ENCODE measurements around the gene ZNF283.
A peak's percentile ranks its signal among the peaks of the same experiment; 100 is the strongest.

ZNF283 gene

DNA sequence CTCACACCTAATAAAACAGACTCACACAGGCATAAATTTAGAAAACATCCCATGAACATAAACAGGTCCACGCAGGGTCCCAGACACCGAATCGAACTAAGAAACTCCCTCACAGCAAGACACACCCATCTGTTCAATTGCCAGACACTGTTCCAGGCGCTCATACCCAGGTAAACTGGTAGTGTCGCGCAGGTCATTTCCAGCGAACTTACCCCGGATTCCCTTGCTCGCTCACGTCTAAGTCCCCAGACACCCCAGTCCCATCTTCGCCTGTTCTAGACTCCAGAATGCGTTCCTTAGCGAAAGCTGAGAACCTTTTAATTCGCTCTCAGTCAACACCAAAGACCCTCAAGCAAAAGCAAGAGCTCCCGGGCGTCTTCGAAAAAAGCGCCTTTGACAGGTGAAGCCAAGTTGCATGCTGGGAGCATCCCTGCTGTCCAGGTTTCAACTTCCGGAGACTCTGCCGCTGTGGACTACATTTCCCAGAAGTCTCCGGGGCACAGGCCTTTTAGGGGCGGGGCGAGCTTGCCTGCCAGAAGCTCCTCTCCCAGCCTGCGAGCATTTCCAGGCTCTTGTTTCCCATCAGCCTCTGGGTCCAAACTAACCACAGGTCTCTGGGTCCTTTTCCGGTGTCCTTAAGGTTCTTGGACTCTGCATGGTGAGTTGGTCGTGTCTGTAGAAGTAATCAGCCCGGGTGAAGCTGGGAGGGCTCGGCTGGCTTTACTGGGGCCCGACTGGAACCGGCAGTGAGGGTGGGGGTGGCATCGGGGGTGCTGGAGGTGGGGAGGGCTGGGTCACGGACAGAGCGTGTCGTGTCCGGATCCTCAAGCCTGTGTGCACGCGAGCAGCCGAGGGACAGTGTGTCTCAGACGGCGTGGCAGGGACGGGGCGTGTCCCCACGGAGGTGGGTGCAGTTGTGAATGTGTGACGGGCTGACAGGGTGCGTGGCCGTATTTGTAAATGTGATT lies at the start of gene ZNF283:
Gene ZNF283, plus strand, starts transcription at position 535 of the 968 bp plus-strand sequence. CDS start 6,184 bp downstream, outside the sequence.
- DNase-seq (ENCODE audit: extremely low read depth in 1 of 2, low read depth in 1 of 2) = peak; percentile 57 to 71

DNA sequence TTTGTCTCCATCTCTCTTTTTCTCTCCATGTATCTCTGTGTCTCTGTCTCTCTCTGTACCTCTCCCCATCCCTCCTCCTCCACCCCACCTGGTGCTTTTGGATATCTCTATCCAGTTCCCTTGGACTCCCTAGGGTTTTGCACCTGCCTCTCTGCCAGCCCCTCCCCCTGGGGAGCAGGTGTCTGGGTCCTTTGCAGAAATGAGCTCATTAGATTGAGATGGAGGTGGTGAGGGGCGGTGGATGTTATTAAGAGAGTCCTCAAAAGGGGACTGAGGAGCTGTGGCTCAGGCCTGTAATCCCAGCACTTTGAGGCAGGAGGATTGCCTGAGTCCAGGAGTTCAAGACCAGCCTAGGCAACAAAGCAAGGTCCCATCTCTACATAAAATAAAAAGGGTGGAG lies 48.5 kb upstream of the ZNF283 start:
- DNase-seq (ENCODE audit: extremely low read depth in 1 of 2, low read depth in 1 of 2) = no peak

DNA sequence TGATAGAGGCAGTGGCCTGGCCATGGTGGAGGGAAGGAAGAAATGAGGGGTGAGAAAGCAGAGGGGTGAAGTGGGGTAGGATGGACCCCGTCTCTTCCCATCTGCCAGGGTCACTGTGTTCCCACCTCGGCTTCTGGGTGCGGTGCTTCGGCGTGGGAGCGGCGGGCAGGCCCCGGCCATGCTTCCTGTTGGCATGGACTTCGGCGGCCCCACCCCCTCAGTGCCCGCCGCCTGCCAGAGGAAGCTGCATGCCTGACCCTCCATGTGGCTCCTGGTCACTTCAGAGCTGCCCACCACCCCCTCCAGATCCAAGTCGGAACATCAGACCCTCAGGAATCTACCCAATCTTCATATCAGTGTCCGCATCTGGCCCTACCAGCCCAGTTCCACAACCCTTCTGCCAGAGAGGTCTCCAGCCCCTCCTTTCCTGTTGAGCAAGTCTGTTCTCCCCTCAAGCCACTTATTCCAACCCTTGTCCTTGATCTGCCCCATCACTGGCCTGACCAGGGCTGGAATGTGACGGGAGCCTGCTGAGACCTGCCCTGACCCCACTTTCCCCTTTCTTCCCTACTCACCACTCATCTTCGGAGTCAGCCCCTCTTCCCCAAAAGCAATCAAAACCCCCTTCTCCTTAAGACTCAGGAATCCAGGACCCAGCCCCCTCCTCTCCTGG lies 47.8 kb upstream of the ZNF283 start:
- no peak for DNase-seq (ENCODE audit: extremely low read depth in 1 of 2, low read depth in 1 of 2)

DNA sequence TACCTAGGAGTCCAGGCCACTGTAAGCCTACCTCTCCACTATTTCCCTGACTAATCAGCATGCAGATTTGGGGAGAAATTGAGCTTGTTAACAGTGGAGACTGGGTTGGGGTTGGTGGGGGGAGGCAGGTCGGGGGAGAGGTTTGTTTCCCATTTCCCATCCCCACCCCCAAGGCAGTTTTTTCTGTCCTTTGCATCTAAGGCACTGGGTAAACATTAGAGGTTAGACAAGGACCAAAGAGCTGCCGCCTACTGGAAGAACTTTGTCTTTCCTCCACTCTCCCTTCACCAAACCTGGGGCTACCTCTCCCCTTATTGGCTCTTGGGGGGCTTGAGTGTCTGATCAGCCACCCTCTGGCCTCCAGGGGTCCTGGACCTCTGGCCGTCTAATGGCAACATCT lies 47.3 kb upstream of the ZNF283 start:
- DNase-seq (ENCODE audit: extremely low read depth in 1 of 2, low read depth in 1 of 2) = no peak

DNA sequence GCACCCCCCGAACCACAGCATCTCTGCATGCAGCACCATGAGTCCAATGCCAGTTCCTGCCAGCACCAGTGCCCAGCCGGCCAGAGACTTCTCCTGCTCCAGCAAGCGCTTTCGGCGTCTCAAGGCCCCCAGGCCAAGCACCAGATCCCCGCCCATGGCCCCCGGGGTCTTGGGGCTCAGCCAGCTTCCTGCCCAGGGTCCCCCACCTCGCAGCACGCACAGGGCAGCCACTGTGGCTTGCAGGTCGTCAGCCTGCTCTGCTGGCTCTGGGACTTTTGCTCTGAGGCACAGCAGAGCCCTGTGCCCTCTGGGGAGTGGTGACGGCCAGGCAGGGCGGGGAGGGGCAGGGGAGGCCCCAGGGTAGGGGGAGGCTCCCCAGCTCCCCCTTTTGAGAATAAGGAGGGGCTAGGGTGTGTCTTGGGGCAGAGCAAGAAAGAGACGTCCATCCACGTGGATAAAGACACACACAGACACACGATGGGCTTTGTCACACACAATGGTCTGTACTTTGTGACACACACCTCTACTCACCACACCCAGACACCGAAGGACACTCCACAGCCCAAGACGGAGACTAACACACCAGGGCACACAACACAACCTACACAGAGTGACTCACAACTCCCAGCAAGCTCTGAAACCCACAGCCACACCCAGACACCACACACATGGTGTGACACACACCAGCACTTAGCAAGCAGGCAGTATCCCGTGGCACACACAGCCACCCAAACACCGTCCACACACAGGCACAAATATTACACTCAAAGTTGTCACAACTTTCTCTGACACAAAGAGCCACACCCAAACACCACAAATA lies 46.2 kb upstream of the ZNF283 start, which contains the start of gene KCNN4:
Gene KCNN4, minus strand, starts transcription at position 268 of the 820 bp plus-strand sequence. Its CDS starts 112 bp downstream, at position 156.
- DNase-seq (ENCODE audit: extremely low read depth in 1 of 2, low read depth in 1 of 2) = peak in 1 of 2 donors; percentile 39

DNA sequence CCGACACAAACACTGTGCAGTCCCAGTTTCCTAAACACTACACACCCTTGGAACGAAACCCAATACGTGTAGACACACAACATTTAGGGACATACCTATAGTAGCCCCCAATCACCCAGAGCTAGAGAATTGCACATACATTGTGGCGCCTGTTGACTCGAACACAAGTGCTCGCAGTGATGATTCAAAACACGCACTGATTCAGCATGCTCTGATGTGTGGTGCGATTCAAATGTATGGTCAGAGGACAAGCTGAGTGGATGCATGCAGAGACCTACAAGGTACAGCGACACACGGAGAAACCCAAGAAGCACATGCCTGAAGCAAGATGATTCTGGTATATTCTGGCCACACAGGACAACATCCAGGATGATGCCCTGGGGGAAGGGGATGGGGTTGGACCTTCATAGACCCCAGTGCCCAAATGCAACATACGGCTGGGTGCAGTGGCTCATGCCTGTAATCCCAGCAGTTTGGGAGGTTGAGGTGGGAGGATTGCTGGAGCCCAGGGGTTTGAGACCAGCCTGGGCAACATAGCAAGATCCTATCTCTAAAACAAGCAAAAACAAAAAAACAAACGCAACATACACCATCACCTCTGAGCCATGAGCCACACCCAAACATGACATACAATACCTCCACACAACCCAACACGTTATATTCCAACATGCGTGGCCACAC lies 45.4 kb upstream of the ZNF283 start:
- DNase-seq (ENCODE audit: extremely low read depth in 1 of 2, low read depth in 1 of 2) = no peak

DNA sequence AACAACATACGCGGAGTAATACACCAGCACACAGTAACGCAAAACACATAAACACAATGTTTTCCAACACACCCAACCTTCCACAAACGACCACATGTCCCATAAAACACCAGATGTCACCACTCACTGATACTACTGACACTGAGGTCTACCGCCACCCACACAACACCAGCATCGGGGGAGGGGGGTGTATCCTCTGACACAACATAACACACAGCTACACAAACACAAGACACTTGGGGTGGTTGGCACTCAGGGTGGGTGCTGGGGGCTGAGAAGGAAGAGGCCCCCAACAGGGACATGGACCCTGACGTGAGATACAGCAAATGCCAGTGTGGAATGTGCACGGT lies 44.8 kb upstream of the ZNF283 start:
- no peak for DNase-seq (ENCODE audit: extremely low read depth in 1 of 2, low read depth in 1 of 2)

DNA sequence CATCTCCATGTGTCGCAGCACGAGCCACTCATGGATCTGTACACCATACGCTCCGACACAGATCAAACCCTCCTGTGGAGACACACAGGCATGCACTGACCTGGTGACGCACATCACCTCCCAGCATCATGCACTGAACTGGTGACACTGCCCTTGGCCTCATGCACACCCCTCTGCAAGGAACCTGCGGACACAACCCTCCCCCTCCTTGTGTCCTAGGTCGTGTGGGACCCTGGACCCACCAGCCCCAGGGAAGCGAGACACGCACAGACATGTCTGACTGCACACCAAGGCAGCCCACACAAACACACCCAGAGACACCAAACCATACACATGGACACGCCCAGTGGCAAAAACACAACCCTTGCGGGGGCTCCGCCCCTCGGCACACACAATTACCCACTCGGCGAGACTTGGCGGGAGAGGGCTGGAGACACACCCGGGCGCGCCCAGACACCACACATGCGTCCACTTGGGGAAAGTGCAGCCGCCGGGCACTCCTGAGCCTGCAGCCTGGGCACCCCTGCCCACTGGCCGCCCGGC lies 44.4 kb upstream of the ZNF283 start:
- no peak for DNase-seq (ENCODE audit: extremely low read depth in 1 of 2, low read depth in 1 of 2)

DNA sequence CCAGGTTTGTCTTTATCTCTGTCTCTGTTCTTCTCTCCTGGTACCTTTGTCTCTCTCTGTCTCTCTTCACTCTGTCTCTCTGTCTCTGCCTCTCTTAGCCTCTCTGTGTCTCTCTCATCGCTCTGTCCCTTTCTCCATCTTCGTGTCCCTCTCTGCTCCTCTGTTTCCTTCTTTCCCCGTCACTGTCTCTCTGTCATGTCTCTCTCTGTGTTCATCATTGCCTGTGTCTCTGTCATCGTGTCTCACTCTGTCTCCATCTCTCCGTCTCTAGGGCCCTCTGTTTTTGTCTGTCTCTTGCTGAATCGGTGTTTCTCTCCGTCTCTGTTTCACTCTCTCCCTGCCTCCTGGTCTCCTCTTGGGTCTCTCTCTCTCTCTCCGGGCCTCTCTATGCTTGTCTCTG lies 43.5 kb upstream of the ZNF283 start:
- no peak for DNase-seq (ENCODE audit: extremely low read depth in 1 of 2, low read depth in 1 of 2)

DNA sequence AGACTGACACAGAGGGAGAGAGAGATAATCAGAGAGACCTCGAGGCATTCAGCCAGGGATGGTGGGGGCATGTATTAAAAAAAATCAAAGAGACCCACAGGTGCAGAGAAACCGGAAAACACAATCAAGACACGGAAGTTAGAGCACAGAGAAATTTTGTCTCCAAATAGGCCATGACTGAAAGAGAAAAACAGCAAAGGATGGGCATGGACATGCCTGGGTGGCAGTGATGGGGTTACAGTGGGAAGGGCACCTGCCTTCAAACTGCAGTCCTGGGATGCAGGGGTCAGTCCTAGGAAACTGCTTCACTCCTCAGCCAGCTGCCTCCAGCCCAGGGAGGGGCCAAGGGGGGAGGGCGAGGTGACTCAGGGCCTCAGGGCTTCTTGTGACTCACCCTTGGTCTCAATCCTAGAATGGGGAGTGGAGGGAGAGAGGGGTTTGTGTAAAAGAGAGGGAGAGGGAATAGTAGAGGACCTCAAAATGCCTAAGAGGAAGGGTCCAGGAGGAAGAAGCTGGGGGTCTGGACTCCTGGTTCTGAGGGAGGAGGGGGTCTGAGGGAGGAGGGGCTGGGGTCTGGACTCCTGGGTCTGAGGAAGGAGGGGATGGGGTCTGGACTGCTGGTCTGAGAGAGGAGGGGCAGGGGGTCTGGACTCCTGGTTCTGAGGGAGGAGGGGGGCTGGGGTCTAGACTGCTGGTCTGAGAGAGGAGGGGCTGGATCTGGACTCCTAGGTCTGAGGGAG lies 42.7 kb upstream of the ZNF283 start:
- peak in 1 of 2 donors; percentile 41 for DNase-seq (ENCODE audit: extremely low read depth in 1 of 2, low read depth in 1 of 2)

DNA sequence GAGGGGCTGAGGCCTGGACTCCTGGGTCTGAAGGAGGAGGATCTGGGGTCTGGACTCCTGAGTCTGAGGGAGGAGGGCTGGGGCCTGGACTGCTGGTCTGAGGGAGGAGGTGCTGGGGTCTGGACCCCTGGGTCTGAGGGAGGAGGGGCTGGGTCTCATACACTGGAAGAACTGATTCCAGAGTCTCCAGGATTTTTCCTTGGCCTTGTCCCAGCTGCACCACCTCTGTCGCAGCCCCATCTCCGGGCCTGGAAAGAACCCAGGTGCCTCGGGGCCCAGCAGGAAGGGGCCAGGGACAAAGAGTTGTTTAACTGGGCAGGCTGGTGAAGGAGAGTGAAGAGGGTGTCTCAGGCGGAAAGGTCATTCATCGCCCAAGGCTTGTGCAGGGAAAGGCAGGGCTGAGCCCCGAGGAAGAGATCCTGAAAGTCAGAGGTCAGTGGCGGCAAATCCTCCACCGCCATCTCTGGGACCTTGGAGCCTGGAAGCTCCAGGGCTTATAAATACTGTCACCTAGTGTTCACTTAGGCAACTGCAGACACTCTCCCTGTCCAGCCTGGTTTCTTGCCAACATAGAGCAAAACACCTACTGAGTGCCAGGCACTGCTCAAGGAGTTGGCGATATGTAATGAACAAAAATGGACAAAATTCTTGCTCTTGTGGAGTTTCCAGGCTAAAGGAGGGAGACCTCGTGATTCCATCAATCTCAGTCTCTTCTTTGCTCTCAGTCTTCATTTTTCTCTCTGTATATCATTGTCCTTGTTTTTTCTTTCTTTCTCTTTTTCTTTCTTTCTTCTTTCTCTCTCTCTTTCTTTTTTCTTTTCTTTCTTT lies 41.9 kb upstream of the ZNF283 start:
- DNase-seq (ENCODE audit: extremely low read depth in 1 of 2, low read depth in 1 of 2) = no peak

DNA sequence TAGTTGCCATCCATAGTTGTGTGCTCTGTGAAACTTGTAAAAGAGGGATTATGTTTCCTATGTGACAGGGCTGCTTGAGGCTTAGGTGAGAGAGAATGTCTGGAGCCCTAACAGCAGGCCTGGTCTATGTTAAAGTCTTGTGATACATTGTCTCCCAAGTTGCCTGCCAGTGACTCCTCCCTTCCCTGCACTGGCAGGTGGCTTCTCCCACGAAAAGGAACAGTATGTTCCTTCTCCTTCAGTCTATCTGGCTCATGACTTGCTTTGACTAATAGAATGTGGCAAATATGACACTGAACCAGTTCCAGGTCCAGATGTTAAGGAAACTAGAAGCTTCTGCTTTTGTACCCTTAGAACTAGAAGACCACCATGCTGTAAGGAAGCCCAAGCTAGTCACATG lies 40.5 kb upstream of the ZNF283 start:
- DNase-seq (ENCODE audit: extremely low read depth in 1 of 2, low read depth in 1 of 2) = no peak

DNA sequence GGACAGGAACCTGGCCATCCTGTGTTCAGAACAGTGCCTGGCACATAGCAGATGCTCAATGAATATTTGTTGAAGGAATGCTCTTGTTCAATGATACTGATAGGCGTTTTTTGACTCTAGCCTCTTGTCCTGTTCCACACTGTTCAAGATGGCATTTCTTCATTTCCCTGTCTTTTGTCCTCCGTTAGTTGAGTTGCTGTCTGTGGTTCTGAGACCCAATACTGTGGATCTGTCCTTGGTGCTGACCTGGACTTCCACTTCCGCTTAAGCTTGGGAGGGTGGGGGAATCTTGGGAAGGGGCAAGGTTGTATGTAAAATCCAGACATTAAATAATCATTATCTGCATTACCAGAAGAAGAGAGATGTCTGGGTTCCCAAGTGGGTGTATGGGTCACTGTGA lies 38.1 kb upstream of the ZNF283 start:
- no peak for DNase-seq (ENCODE audit: extremely low read depth in 1 of 2, low read depth in 1 of 2)

DNA sequence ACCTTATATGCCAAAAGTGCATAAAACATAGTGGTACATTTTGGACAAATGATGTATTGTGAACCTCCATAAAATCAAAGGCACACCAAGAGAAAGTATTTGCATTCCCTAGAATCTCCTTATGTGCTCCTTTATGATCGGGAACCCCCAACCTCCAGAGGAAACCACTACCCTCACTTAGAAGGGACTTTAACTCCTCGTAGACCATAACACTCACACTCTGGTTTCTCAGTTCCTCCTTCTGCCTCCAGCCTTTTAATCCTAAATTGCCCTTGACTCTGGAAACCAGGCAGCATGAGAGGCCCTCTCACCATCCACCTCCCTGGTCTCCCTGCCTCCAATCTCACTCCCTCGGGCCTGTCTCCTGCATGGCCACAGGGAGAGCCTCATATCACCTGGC lies 36.5 kb upstream of the ZNF283 start:
- no peak for DNase-seq (ENCODE audit: extremely low read depth in 1 of 2, low read depth in 1 of 2)

DNA sequence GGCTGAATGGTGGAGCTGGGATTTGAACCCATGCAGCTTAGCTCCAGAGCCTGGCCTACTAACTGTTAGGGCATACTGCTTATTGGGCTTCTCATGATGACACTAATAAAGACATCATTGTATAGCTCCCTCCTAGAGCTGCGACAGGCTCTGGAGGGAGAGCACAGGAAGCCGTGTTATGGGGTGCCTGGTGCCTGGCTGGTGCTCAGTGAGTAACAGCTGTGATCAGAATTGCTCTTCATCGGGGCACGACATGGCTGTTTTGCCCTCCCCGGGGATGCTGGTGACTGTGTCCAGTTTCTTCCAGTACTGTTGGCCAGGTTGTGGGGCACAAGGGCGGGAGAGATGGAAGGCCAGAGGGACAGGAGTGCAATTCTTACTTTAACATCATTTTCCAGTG lies 30.0 kb upstream of the ZNF283 start:
- no peak for DNase-seq (ENCODE audit: extremely low read depth in 1 of 2, low read depth in 1 of 2)

DNA sequence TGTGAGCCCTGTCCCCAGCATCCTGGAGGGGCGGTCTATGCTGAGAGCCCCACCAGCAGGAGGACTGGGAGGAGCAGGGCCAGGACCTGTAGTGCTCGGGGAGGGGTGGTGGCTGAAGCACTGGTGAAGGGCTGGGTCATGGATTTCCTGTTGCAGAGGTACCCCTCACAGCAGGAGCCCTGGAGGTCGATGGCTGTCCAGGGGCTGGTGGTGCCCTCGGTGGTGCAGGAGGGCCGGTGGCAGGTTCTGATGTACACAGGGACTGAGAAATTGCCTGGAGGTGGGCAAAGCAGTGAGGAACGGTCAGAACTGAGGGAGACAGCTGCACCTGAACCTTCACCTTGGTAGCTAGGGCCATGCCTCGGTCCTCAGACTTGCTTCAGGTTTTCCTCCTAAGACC lies 29.6 kb upstream of the ZNF283 start:
- no peak for DNase-seq (ENCODE audit: extremely low read depth in 1 of 2, low read depth in 1 of 2)

DNA sequence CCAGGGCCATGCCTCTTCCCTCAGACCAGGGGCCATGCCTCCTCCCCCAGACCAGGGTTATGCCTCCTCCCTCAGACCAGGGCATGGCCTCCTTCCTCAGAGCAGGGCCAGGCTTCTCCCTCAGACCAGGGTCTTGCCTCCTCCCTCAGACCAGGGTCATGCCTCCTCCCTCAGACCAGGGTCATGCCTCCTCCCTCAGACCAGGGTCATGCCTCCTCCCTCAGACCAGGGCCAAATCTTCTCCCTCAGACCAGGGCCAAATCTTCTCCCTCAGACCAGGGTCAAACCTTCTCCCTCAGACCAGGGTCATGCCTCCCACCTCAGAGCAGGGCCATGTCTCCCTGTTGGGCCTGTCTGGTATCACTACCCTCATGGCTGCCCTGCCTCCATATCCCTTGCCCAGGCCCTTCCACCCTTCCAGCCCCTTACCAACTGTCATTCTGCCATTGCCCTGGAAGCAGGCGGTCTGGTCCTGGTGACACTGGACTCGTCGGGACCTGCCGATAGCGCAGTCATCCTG lies 29.0 kb upstream of the ZNF283 start:
- no peak for DNase-seq (ENCODE audit: extremely low read depth in 1 of 2, low read depth in 1 of 2)

DNA sequence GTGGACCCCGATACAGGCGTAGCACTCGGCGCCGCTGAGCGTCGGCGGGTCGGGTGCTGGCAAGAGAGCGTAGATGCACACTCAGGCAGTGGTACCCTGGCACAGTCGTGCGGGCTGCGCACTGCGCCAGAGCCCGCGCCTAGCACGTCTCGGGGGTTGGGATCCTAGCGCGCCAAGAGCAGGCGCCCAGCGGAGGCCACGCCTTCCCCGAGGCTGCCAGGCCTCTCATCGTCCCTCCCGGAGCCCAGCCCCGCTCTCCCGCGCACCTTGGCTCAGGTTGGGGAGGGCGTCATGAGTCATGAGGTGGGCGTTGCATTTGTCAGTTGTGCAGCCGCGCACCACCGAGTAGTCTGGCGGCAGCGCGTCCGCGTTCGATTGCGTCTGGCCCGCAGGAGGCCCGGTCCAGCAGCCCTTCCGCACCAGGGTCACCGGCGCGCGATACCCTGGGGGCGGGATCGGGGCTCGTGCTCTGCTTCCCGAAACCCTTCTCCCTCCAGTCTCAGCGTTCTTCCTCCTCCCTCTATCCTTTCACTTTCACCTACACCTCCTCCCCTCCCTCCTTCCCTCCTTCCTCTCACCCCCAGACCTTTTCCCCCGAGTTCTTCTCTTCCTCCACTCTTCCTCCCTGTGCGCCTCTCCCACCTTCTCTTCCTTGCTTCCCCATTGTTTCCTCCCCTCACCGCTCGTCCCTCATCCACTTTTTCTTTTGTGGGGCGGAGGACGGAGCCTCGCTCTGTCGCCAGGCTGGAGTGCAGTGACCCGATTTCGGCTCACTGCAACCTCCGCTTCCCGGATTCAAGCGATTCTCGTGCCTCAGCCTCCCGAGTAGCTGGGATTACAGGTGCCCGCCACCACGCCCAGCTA lies 28.3 kb upstream of the ZNF283 start:
- peak in 1 of 2 donors; percentile 40 for DNase-seq (ENCODE audit: extremely low read depth in 1 of 2, low read depth in 1 of 2)
